ENCODE data around the gene KLK4.

- TF ChIP-seq, protein P1, sequence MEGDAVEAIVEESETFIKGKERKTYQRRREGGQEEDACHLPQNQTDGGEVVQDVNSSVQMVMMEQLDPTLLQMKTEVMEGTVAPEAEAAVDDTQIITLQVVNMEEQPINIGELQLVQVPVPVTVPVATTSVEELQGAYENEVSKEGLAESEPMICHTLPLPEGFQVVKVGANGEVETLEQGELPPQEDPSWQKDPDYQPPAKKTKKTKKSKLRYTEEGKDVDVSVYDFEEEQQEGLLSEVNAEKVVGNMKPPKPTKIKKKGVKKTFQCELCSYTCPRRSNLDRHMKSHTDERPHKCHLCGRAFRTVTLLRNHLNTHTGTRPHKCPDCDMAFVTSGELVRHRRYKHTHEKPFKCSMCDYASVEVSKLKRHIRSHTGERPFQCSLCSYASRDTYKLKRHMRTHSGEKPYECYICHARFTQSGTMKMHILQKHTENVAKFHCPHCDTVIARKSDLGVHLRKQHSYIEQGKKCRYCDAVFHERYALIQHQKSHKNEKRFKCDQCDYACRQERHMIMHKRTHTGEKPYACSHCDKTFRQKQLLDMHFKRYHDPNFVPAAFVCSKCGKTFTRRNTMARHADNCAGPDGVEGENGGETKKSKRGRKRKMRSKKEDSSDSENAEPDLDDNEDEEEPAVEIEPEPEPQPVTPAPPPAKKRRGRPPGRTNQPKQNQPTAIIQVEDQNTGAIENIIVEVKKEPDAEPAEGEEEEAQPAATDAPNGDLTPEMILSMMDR (IDR thresholded peaks at IDR 0.05): peak; percentile 52 to 94 (median 89)
- TF ChIP-seq POLR2A (IDR thresholded peaks at IDR 0.05): no peak
These were observed 11.2 kb upstream of the KLK4 start for GRCh38 chr19:50922317-50922853.

Measured in thyroid gland (tissue), 4 donors.